IPS-15b (cell line): ENCODE measurements around the gene OR10A6.

Experiments
- H3K27me3 ChIP-seq: one replicate; pipeline ENCODE4 v1.6.1; 2013; ENCODE audit warnings: low read length; ENCODE audit not compliant: control insufficient read depth, insufficient read depth
- H3K36me3 ChIP-seq: one replicate; pipeline ENCODE4 v1.6.1; 2013; ENCODE audit warnings: low read length; ENCODE audit not compliant: control insufficient read depth, insufficient read depth
- H3K4me1 ChIP-seq: one replicate; pipeline ENCODE4 v1.6.1; 2013; ENCODE audit warnings: mild to moderate bottlenecking, low read length; ENCODE audit not compliant: control insufficient read depth, insufficient read depth
- H3K4me3 ChIP-seq: one replicate; pipeline ENCODE4 v1.5.1; 2013; ENCODE audit warnings: low read depth, low read length
- H3K9ac ChIP-seq: one replicate; pipeline ENCODE4 v1.6.1; 2013; ENCODE audit warnings: low read depth, mild to moderate bottlenecking, low read length
- H3K9me3 ChIP-seq: one replicate; pipeline ENCODE4 v1.6.1; 2013; ENCODE audit warnings: mild to moderate bottlenecking, low read length; ENCODE audit not compliant: control insufficient read depth, insufficient read depth

Gene OR10A6, protein sequence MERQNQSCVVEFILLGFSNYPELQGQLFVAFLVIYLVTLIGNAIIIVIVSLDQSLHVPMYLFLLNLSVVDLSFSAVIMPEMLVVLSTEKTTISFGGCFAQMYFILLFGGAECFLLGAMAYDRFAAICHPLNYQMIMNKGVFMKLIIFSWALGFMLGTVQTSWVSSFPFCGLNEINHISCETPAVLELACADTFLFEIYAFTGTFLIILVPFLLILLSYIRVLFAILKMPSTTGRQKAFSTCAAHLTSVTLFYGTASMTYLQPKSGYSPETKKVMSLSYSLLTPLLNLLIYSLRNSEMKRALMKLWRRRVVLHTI

DNA sequence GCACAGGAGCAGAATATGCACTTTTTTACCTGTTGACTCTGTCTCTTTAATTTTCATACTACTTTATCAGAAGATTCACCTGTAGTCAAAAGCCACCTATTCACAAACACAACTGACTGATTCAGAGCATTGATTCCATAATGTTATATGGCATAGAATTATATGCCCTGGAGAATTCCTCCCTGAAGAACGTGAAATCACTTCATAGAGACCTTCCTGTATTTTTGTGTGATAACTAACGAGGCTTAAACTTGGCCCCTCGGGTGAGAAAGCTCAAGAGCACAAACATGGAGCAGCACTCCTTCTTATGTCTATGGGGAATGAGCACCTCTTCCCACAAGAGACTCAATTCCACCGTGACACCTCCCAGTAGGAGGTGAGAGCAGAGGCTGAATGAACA is at the start of gene OR10A6:
TSS of gene OR10A6 (minus strand) at position 101 of the 400 bp plus-strand sequence. CDS start 2,606 bp downstream, outside the sequence.
- Histone ChIP-seq H3K4me3 (no peak within 1 kb of the TSS), H3K9me3 (no peaks in the 10 kb centered on the region), H3K27me3 (no peaks in the 10 kb centered on the region), H3K36me3 (no peaks in the 10 kb centered on the region), H3K9ac (no peak within 1 kb of the TSS), H3K4me1 (no peaks in the 10 kb centered on the region)

DNA sequence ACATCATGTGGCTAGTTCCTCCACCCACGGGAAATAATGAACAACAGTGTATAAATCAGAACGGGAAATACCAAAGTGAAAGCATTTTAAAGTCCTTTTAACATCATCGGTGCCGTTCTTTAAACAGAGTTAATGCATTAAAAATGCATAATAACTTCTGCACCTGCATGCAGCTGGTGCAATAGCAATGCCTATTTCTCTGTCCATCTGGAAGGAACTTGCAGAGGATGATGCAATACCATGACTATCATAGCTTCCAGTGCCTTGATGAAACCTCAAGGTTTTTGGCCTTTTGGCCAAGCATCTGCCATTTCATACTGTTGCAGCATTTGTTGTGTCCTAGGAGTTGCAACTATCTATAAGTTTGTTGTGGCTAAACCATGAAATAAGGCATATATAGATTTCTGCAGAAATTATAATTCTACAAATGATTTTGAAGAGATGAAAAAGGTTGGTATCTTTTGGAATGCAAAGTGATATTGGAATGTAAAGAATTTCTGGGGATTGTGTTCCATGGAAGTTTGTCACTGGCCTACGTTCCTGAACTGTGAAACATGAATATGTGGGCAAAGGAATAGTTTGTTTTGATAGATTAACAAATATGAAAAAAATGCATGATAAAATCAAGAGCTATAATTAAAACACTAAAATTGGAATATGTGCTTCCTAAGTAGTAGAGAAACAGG is 46.3 kb upstream of the OR10A6 start:
- Histone ChIP-seq H3K9ac (no peak overlapping the region), H3K36me3 (no peaks in the 10 kb centered on the region), H3K4me1 (peaks cover 2% of the 10 kb centered on the region), H3K9me3 (no peaks in the 10 kb centered on the region), H3K4me3 (no peak overlapping the region), H3K27me3 (no peaks in the 10 kb centered on the region)

DNA sequence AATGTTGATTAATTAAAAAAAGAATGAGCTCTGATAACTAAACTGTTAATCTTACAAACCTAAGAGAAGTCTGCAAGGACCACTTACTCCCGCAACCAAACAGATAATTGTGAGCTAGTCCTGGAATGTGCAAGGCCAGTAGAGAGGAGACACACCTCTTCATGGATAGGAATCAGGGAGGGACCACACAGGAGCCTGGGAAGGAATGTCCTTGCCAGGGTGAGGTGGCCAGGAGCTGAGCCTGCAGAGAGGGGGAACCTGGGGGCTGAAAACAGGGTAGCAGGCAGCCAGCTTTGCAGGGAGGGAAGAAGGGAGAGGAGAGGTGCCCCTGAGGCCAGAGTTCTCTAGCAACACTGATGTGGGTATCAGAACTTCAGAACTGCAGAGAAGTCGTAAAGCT is 43.6 kb upstream of the OR10A6 start:
- no peaks in the 10 kb centered on the region for H3K36me3 ChIP-seq
- H3K27me3 ChIP-seq = no peaks in the 10 kb centered on the region
- peaks cover 16% of the 10 kb centered on the region for H3K4me1 ChIP-seq
- H3K9ac ChIP-seq = no peak overlapping the region
- H3K4me3 ChIP-seq = no peak overlapping the region
- no peaks in the 10 kb centered on the region for H3K9me3 ChIP-seq

DNA sequence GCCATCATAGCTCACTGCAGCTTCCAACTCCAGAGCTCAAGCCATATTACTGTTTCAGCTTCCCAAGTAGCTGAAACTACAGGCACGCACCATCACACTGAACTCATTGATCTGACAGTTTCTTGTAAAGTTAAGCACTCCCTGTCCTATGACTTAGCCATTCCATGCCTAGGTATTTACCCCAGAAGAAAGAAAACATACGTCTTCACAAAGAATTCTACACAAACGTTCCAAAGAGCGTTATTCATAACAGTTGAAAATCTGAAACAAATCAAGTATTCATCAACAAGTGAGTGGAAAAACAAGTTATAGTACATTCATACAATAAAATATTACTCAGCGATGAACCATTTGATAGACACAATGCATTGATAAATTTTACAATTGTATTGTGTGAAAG is 41.9 kb upstream of the OR10A6 start:
- no peaks in the 10 kb centered on the region for H3K27me3 ChIP-seq
- no peaks in the 10 kb centered on the region for H3K9me3 ChIP-seq
- no peaks in the 10 kb centered on the region for H3K36me3 ChIP-seq
- no peak overlapping the region for H3K4me3 ChIP-seq
- no peak overlapping the region for H3K9ac ChIP-seq
- peaks cover 23% of the 10 kb centered on the region for H3K4me1 ChIP-seq

DNA sequence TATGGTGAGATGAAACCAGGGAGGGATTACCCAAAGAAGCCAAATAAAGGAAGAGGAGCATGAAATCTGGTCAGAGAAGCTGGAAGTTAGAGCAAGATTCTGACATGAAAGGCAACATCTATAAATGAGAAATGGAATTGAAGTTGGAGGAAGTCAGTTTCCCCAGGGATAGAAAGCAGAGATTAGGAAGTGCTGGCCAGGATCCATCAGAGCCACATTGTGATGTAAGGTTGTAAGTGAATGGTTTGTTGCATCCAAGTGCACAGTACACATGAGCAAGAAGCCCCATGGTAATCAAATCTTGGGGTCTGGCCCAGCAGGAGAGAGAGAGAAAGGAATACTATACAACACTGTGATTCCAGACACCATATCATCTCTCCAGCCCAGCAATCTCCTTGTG is 40.8 kb upstream of the OR10A6 start:
- Histone ChIP-seq H3K9me3 (no peaks in the 10 kb centered on the region), H3K27me3 (no peaks in the 10 kb centered on the region), H3K4me3 (no peak overlapping the region), H3K4me1 (peaks cover 21% of the 10 kb centered on the region), H3K36me3 (no peaks in the 10 kb centered on the region), H3K9ac (no peak overlapping the region)

DNA sequence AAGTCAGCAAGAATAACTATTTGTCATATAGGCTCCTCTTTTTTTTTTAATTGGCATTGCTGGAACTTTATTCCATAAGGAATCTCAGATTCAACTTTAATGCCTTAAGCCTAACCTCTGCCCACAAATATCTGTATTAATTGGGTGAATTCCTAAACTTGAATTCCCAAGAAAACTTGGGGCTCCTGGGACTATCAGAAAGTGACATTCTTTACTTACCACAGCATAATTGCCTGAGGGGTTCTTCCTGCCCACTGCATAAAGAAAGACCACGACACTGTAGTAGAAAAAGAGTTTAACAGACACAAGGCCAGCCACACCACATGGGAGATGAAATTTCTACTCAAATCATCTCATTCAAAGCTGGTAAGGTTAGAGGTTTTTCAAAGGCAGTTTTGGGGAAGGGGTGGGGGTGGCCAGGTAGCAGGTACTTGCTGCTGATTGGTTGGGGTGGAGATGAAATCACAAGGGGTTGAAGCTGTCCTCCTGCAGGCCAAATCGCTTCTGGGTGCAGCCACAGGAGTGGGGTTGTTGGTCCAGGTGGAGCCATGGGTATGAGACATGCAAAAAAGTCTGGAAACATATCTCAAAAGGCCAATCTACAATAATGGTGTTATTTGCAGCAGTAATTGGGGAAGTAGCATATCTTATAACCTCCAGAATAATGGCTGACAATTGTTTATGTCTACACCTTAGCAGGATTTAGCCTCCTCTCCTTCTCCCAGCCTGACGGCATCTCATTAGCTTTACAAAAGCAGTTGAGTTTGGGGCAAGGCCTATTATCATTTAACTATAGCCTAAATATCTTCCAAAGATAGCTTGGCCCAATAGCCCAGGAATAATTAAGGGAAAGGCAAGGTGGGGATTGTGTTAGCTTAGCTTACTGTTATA is 38.9 kb upstream of the OR10A6 start:
- H3K9ac ChIP-seq = no peak overlapping the region
- no peaks in the 10 kb centered on the region for H3K27me3 ChIP-seq
- H3K4me3 ChIP-seq = peak overlapping the region; percentile 31
- no peaks in the 10 kb centered on the region for H3K36me3 ChIP-seq
- H3K9me3 ChIP-seq = no peaks in the 10 kb centered on the region
- peaks cover 21% of the 10 kb centered on the region for H3K4me1 ChIP-seq

DNA sequence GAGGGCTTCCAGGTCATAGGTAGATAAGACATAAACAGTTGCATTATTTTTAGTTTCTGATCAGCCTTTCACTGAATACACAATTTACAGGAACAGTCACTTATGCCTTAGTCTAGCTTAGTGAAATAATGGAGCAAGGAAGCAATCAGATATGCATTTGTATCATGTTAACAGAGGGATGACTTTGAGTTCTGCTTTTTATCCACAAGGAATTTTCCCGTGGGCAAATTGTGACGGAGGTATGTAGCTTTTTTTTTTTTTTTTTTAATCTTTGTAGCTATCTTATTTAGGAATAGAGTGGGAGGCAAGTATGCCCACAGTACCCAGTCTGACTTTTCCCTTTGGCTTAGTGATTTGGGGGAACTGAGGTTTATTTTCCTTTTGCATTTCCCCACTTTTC is 37.6 kb upstream of the OR10A6 start:
- Histone ChIP-seq H3K27me3 (no peaks in the 10 kb centered on the region), H3K36me3 (no peaks in the 10 kb centered on the region), H3K9ac (no peak overlapping the region), H3K4me1 (peaks cover 21% of the 10 kb centered on the region), H3K4me3 (no peak overlapping the region), H3K9me3 (no peaks in the 10 kb centered on the region)

DNA sequence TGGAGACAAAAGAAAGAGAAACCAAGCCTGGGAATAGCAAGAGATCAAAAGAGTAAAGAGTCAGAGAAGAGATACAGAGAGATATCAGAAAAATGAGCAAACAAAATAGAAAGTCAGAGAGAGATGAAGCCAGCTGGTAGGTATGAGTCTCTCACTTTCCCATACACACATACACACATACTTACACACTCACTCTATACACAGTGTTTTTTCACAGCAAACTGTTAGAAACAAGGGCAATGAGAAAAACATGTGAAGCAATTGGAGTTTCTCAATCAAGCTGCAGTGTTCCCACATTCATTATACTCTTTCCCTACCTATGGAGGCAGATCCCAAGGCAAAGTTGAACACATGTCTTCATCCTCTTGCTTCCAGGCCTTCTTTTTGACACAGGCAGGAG is 36.8 kb upstream of the OR10A6 start:
- Histone ChIP-seq H3K4me3 (no peak overlapping the region), H3K36me3 (no peaks in the 10 kb centered on the region), H3K9me3 (no peaks in the 10 kb centered on the region), H3K9ac (no peak overlapping the region), H3K4me1 (peaks cover 21% of the 10 kb centered on the region), H3K27me3 (no peaks in the 10 kb centered on the region)

DNA sequence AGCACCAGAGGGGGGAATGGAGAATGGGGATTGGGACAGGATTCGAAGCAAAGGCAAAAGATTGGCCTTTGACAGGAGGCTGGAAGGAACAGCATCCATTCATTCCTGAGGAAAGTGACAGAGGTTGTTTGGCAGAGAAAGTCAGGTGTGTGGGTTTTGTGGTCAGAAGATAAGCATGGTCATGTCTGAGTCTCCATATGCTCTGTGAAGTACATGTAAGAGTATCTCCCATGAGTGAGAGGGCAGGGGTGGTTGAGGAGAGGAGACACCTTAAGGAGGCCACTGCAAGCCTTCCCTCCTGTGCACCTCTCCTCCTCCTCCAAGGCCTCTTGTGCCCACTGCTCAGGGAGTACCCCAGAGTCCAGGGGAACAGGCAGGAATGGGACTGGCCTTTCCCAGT is 36.0 kb upstream of the OR10A6 start:
- Histone ChIP-seq H3K36me3 (no peaks in the 10 kb centered on the region), H3K27me3 (no peaks in the 10 kb centered on the region), H3K9me3 (no peaks in the 10 kb centered on the region), H3K9ac (no peak overlapping the region), H3K4me1 (peaks cover 21% of the 10 kb centered on the region), H3K4me3 (no peak overlapping the region)

DNA sequence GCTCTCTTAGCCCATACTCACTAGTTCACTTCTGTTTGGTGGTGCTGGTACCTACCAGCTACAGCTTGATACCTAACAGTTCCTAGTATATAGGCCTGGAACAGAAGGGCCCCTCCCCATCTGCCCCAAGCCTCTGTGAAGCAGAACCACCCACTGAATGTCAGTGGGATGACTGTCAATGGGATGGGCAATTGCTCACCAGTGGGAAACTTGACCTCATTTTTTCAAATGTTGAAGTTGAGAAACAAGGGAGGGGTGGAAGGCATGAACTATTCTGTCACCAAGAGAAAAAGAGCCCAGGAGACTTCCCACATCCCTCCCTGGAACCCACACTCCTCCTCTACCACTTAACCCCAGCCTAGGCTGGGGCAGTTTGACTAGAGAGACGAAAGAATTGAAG is 34.3 kb upstream of the OR10A6 start, which contains the start of gene NLRP10:
TSS of gene NLRP10 (minus strand) at position 62 of the 400 bp plus-strand sequence. CDS start 1,952 bp downstream, outside the sequence.
- Histone ChIP-seq H3K9ac (no peak within 1 kb of the TSS), H3K9me3 (no peaks in the 10 kb centered on the region), H3K4me1 (peaks cover 15% of the 10 kb centered on the region), H3K27me3 (no peaks in the 10 kb centered on the region), H3K4me3 (no peak within 1 kb of the TSS), H3K36me3 (no peaks in the 10 kb centered on the region)

DNA sequence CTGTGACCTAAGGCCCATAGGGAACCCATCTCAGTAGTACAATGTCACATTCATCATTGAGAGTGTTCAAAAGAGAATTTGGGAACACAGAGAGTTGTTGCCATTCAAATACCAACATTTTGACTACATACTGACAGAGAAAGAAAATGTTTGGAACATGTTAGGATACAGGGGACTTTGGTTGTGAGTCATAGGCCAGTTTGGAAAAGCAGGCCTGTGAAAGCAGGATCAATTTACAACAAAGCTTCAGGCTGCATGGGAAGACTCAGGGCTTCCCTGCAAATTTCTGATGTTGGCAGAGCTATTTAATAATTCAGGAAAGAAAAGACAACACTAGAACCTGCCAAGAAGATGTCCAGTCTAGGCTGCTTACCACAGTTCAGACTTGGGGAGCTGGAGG is 33.8 kb upstream of the OR10A6 start:
- H3K4me3 ChIP-seq = no peak overlapping the region

More for the DNA sequence above, 33.8 kb upstream of the OR10A6 start:
- peaks cover 10% of the 10 kb centered on the region for H3K4me1 ChIP-seq
- no peak overlapping the region for H3K9ac ChIP-seq
- H3K36me3 ChIP-seq = no peaks in the 10 kb centered on the region
- no peaks in the 10 kb centered on the region for H3K27me3 ChIP-seq
- H3K9me3 ChIP-seq = no peaks in the 10 kb centered on the region
